Activated CD4-positive, alpha-beta memory T cell treated with anti-CD3 and anti-CD28 coated beads for 36 hours (primary cell): Measurements from ENCODE around the gene FBXO21. TPM values are rescaled to one million over a fixed set of nuclear protein-coding genes. Genes with fewer than 3 reads are reported as not detected.
"Not testable (repeated sequence)": the region's sequence is repeated elsewhere in the genome, so short reads cannot be mapped to it uniquely, and the experiment has no call there.

Experiments used
- CTCF ChIA-PET: fragments of 350-600 bp; sonication (Branson Sonifier 250); formaldehyde crosslinking; loops from one replicate; lab custom pipeline; 2021; ENCODE audit warnings: antibody characterized with exemption, inconsistent platforms; lab: Charles Lee
- POLR2A ChIA-PET: fragments of 350-600 bp; sonication (Branson Sonifier 250); formaldehyde crosslinking; loops from one replicate; lab custom pipeline; 2021; ENCODE audit warnings: antibody characterized with exemption; lab: Charles Lee
- DNase-seq: peaks from one replicate; pipeline ENCODE4 v3.0.0-alpha.2; 2020
- H3K27ac Mint-ChIP-seq: one replicate; pipeline ENCODE4 v1.8.0; 2021; ENCODE audit warnings: mixed read lengths
- H3K27me3 Mint-ChIP-seq: one replicate; pipeline ENCODE4 v1.8.0; 2021; ENCODE audit warnings: mixed read lengths
- H3K36me3 Mint-ChIP-seq: one replicate; pipeline ENCODE4 v1.8.0; 2021; ENCODE audit warnings: mixed read lengths
- H3K4me1 Mint-ChIP-seq: one replicate; pipeline ENCODE4 v1.8.0; 2021; ENCODE audit warnings: low read depth, mixed read lengths
- H3K4me3 Mint-ChIP-seq: one replicate; pipeline ENCODE4 v1.8.0; 2021; ENCODE audit warnings: mild to moderate bottlenecking, mixed read lengths
- H3K9me3 Mint-ChIP-seq: one replicate; pipeline ENCODE4 v1.8.0; 2021; ENCODE audit warnings: mixed read lengths
- intact Hi-C: fragments of 100-400 bp; cut with micrococcal nuclease; formaldehyde crosslinking; loops from one replicate; pipeline ENCODE4 v1.15.1; 2023
- total RNA-seq, 2 experiments: library from RNA; stranded (reverse); gene quantifications; one replicate each; pipeline ENCODE4 v1.2.3, GENCODE V29; 2021

FBXO21 gene
- total RNA-seq, 2 experiments from 2014 or later = 23.3 to 23.7 TPM

- H3K9me3 Mint-ChIP-seq, CTCF ChIA-PET, DNase-seq, H3K27ac Mint-ChIP-seq, POLR2A ChIA-PET, H3K4me1 Mint-ChIP-seq, H3K4me3 Mint-ChIP-seq, H3K36me3 Mint-ChIP-seq, intact Hi-C loops: not testable (repeated sequence)
- peaks cover 11% of the 10 kb centered on the region for H3K27me3 Mint-ChIP-seq
Measured at GRCh38 chr12:117196334-117196733, 6.1 kb upstream of the FBXO21 start.

GRCh38 chr12:117195027-117195426, 4.8 kb upstream of the FBXO21 start:
- H3K4me3 Mint-ChIP-seq, H3K36me3 Mint-ChIP-seq, CTCF ChIA-PET, DNase-seq, H3K27ac Mint-ChIP-seq, H3K4me1 Mint-ChIP-seq, intact Hi-C loops, H3K27me3 Mint-ChIP-seq, POLR2A ChIA-PET, H3K9me3 Mint-ChIP-seq: not testable (repeated sequence)

GRCh38 chr12:117193903-117194302, 3.6 kb upstream of the FBXO21 start:
- Mint-ChIP-seq H3K9me3 (peaks cover 3% of the 10 kb centered on the region), H3K27ac (no peak overlapping the region), H3K36me3 (peaks cover 3% of the 10 kb centered on the region), H3K4me1 (peaks cover 11% of the 10 kb centered on the region), H3K4me3 (no peak overlapping the region), H3K27me3 (peaks cover 5% of the 10 kb centered on the region)
- DNase-seq = no peak
- CTCF ChIA-PET = no interaction called here
- intact Hi-C loops = loop anchor here (5.0 kb wide), 1 partner anchor 377 kb away; no protein-coding TSS in a partner anchor
- POLR2A ChIA-PET = no interaction called here

- DNase-seq, POLR2A ChIA-PET, H3K36me3 Mint-ChIP-seq, CTCF ChIA-PET, H3K9me3 Mint-ChIP-seq, H3K27me3 Mint-ChIP-seq, H3K27ac Mint-ChIP-seq, H3K4me3 Mint-ChIP-seq: not testable (repeated sequence)
- intact Hi-C loops = loop anchor here (5.0 kb wide), 1 partner anchor 375 kb away; no protein-coding TSS in a partner anchor
- peaks cover 22% of the 10 kb centered on the region for H3K4me1 Mint-ChIP-seq
Measured at GRCh38 chr12:117192581-117192980, 2.3 kb upstream of the FBXO21 start.

GRCh38 chr12:117192057-117192456, 1.8 kb upstream of the FBXO21 start:
- H3K9me3 Mint-ChIP-seq = peaks cover 3% of the 10 kb centered on the region
- peaks cover 25% of the 10 kb centered on the region for H3K4me1 Mint-ChIP-seq
- H3K4me3 Mint-ChIP-seq = no peak overlapping the region
- no peak overlapping the region for H3K27ac Mint-ChIP-seq
- CTCF ChIA-PET = no interaction called here
- POLR2A ChIA-PET = no interaction called here
- peaks cover 7% of the 10 kb centered on the region for H3K36me3 Mint-ChIP-seq
- H3K27me3 Mint-ChIP-seq = no peaks in the 10 kb centered on the region
- intact Hi-C loops = loop anchor here (5.0 kb wide), 1 partner anchor 375 kb away; no protein-coding TSS in a partner anchor
- DNase-seq = peak; percentile 12

- peak overlapping the region; percentile 89 for H3K4me3 Mint-ChIP-seq
- H3K4me1 Mint-ChIP-seq = peaks cover 31% of the 10 kb centered on the region
- H3K9me3 Mint-ChIP-seq = peaks cover 3% of the 10 kb centered on the region
- ChIA-PET CTCF (interaction anchor here (0.7 kb wide), 1 partner anchor 164 kb away, joined by 3 read pairs; no protein-coding TSS in a partner anchor), POLR2A (no interaction called here)
- H3K36me3 Mint-ChIP-seq = peaks cover 22% of the 10 kb centered on the region
- intact Hi-C loops = loop anchor here (1.0 to 5.0 kb wide), 2 partner anchors 372 to 451 kb away; partner anchors contain the start of genes RNFT2 and SPRING1
- peak overlapping the region; percentile 73 for H3K27ac Mint-ChIP-seq
- no peaks in the 10 kb centered on the region for H3K27me3 Mint-ChIP-seq
- peak; percentile 56 for DNase-seq
Measured at GRCh38 chr12:117189725-117190209, 503 bp downstream of the FBXO21 start.

- Mint-ChIP-seq H3K4me1 (peaks cover 31% of the 10 kb centered on the region), H3K27me3 (no peaks in the 10 kb centered on the region), H3K9me3 (peaks cover 3% of the 10 kb centered on the region), H3K36me3 (peaks cover 25% of the 10 kb centered on the region), H3K4me3 (peak overlapping the region; percentile 89), H3K27ac (peak overlapping the region; percentile 73)
- no peak for DNase-seq
- CTCF ChIA-PET = interaction anchor here (0.7 kb wide), 1 partner anchor 163 kb away, joined by 3 read pairs; no protein-coding TSS in a partner anchor
- POLR2A ChIA-PET = no interaction called here
- intact Hi-C loops = no loop called here
Measured at GRCh38 chr12:117188961-117189724, 1.1 kb downstream of the FBXO21 start.

GRCh38 chr12:117188121-117188665, 2.1 kb downstream of the FBXO21 start:
- Mint-ChIP-seq H3K36me3 (peaks cover 33% of the 10 kb centered on the region), H3K27ac (no peak overlapping the region), H3K4me3 (peak overlapping the region; percentile 35), H3K27me3 (no peaks in the 10 kb centered on the region), H3K9me3 (no peaks in the 10 kb centered on the region), H3K4me1 (peaks cover 31% of the 10 kb centered on the region)
- ChIA-PET POLR2A (no interaction called here), CTCF (no interaction called here)
- no peak for DNase-seq
- intact Hi-C loops = no loop called here

GRCh38 chr12:117187421-117187820, 2.8 kb downstream of the FBXO21 start:
- Mint-ChIP-seq H3K4me1 (peaks cover 31% of the 10 kb centered on the region), H3K27me3 (no peaks in the 10 kb centered on the region), H3K36me3 (peaks cover 37% of the 10 kb centered on the region), H3K9me3 (no peaks in the 10 kb centered on the region), H3K27ac (no peak overlapping the region), H3K4me3 (no peak overlapping the region)
- ChIA-PET POLR2A (no interaction called here), CTCF (no interaction called here)
- no peak for DNase-seq
- intact Hi-C loops = no loop called here

GRCh38 chr12:117182866-117183265, 7.4 kb downstream of the FBXO21 start:
- Mint-ChIP-seq H3K4me1 (peaks cover 12% of the 10 kb centered on the region), H3K27me3 (no peaks in the 10 kb centered on the region), H3K4me3 (no peak overlapping the region), H3K27ac (no peak overlapping the region), H3K9me3 (peaks cover 3% of the 10 kb centered on the region), H3K36me3 (peaks cover 62% of the 10 kb centered on the region)
- DNase-seq = no peak
- ChIA-PET CTCF (interaction anchor here (0.7 kb wide), 1 partner anchor 654 kb away, joined by 3 read pairs; no protein-coding TSS in a partner anchor), POLR2A (interaction anchor here (0.7 kb wide), 1 partner anchor 307 kb away, joined by 4 read pairs; no protein-coding TSS in a partner anchor)
- intact Hi-C loops = no loop called here

- intact Hi-C loops, H3K9me3 Mint-ChIP-seq, DNase-seq, H3K4me1 Mint-ChIP-seq, CTCF ChIA-PET, H3K27me3 Mint-ChIP-seq, POLR2A ChIA-PET, H3K27ac Mint-ChIP-seq, H3K4me3 Mint-ChIP-seq: not testable (repeated sequence)
- H3K36me3 Mint-ChIP-seq = peaks cover 62% of the 10 kb centered on the region
Measured at GRCh38 chr12:117181468-117181843, 8.8 kb downstream of the FBXO21 start.

GRCh38 chr12:117180758-117181467, 9.4 kb downstream of the FBXO21 start:
- no peak overlapping the region for H3K4me3 Mint-ChIP-seq
- no peak overlapping the region for H3K27ac Mint-ChIP-seq
- H3K27me3 Mint-ChIP-seq = no peaks in the 10 kb centered on the region
- intact Hi-C loops = no loop called here
- peaks cover 58% of the 10 kb centered on the region for H3K36me3 Mint-ChIP-seq
- H3K9me3 Mint-ChIP-seq = peaks cover 3% of the 10 kb centered on the region
- DNase-seq = no peak
- ChIA-PET CTCF (no interaction called here), POLR2A (no interaction called here)
- H3K4me1 Mint-ChIP-seq = peaks cover 9% of the 10 kb centered on the region
